MM.1S (cell line): ENCODE data around the gene TMEM225B.

Experiments
- DNase-seq: peaks from one replicate; pipeline ENCODE4 v3.0.0-alpha.2; 2015
- H2AFZ ChIP-seq: fragments of 300-600 bp; sonication (generic); 2 replicates; pipeline ENCODE4 v1.6.0; 2016; ENCODE audit warnings: antibody characterized with exemption, low read length
- H3F3A ChIP-seq: fragments of 300-600 bp; sonication (generic); 2 replicates; pipeline ENCODE4 v1.6.1; 2016; ENCODE audit warnings: mild to moderate bottlenecking, antibody characterized with exemption, low read length, moderate library complexity, mixed read lengths; ENCODE audit not compliant: insufficient read depth
- H3K27ac ChIP-seq: fragments of 300-600 bp; sonication (generic); 2 replicates; pipeline ENCODE4 v1.5.1; 2016; ENCODE audit warnings: mild to moderate bottlenecking, low read length
- H3K27me3 ChIP-seq: fragments of 300-600 bp; sonication (generic); replicated peaks from 2 replicates; pipeline ENCODE4 v1.6.0; 2016; ENCODE audit warnings: low read length; ENCODE audit not compliant: insufficient read depth
- H3K36me3 ChIP-seq: fragments of 300-600 bp; sonication (generic); replicated peaks from 2 replicates; pipeline ENCODE4 v1.6.1; 2016; ENCODE audit warnings: mild to moderate bottlenecking, low read length, mixed read lengths; ENCODE audit not compliant: insufficient read depth
- H3K4me1 ChIP-seq: fragments of 300-600 bp; sonication (generic); 2 replicates; pipeline ENCODE4 v1.6.1; 2016; ENCODE audit warnings: low read length, mixed read lengths
- H3K4me2 ChIP-seq: fragments of 300-600 bp; sonication (generic); 2 replicates; pipeline ENCODE4 v1.6.0; 2016; ENCODE audit warnings: low read depth, low read length
- H3K4me3 ChIP-seq: fragments of 300-600 bp; sonication (generic); 2 replicates; pipeline ENCODE4 v1.5.1; 2016; ENCODE audit warnings: low read length, mixed read lengths
- H3K79me2 ChIP-seq: fragments of 300-600 bp; sonication (generic); 2 replicates; pipeline ENCODE4 v1.6.1; 2016; ENCODE audit warnings: mixed run types, low read length, mixed read lengths
- H3K9ac ChIP-seq: fragments of 300-600 bp; sonication (generic); 2 replicates; pipeline ENCODE4 v1.6.1; 2016; ENCODE audit warnings: low read length, mixed read lengths
- H3K9me2 ChIP-seq: fragments of 300-600 bp; sonication (generic); replicated peaks from 2 replicates; pipeline ENCODE4 v1.6.1; 2016; ENCODE audit warnings: mild to moderate bottlenecking, low read length, mixed read lengths; ENCODE audit not compliant: insufficient read depth
- H3K9me3 ChIP-seq: fragments of 300-600 bp; sonication (generic); replicated peaks from 2 replicates; pipeline ENCODE4 v1.6.1; 2016; ENCODE audit warnings: mild to moderate bottlenecking, low read length, mixed read lengths; ENCODE audit not compliant: insufficient read depth
- H4K20me1 ChIP-seq: fragments of 300-600 bp; sonication (generic); 2 replicates; pipeline ENCODE4 v1.6.1; 2016; ENCODE audit warnings: mild to moderate bottlenecking, low read length, moderate library complexity, mixed read lengths; ENCODE audit not compliant: insufficient read depth
- CTCF ChIP-seq: fragments of 300-600 bp; sonication (generic); IDR thresholded peaks from 2 replicates; pipeline ENCODE4 v1.5.1; 2016; ENCODE audit warnings: antibody characterized with exemption, low read length, mixed read lengths
- EZH2 ChIP-seq: fragments of 300-600 bp; sonication (generic); optimal IDR thresholded peaks from 2 replicates; pipeline ENCODE3; 2017; ENCODE audit warnings: low read depth, mild to moderate bottlenecking, antibody characterized with exemption, low read length, mixed read lengths
- EZH2phosphoT487 ChIP-seq: fragments of 300-600 bp; sonication (generic); IDR thresholded peaks from 2 replicates; pipeline ENCODE4 v1.6.1; 2018; ENCODE audit warnings: antibody characterized with exemption, low read length

TMEM225B gene

GRCh38 chr7:99606531-99606930 lies 8.5 kb downstream of the TMEM225B start:
- H3K27me3 ChIP-seq, result no peaks in the 10 kb centered on the region
- no peaks in the 10 kb centered on the region for H3K79me2 ChIP-seq
- H3K4me2 ChIP-seq, result no peak overlapping the region
- no peak overlapping the region for H3K27ac ChIP-seq
- H3K4me3 ChIP-seq, result no peak overlapping the region
- no peak overlapping the region for H2AFZ ChIP-seq
- no peaks in the 10 kb centered on the region for H3K36me3 ChIP-seq
- H3K9me2 ChIP-seq, result no peaks in the 10 kb centered on the region
- no peak for DNase-seq
- H3K9me3 ChIP-seq, result no peaks in the 10 kb centered on the region
- H3K9ac ChIP-seq, result no peak overlapping the region
- no peaks in the 10 kb centered on the region for H3K4me1 ChIP-seq
- TF ChIP-seq CTCF, result no peak
- no peak for TF ChIP-seq EZH2phosphoT487
- TF ChIP-seq EZH2, result no peak
- H3F3A ChIP-seq, result no peaks in the 10 kb centered on the region
- no peaks in the 10 kb centered on the region for H4K20me1 ChIP-seq

DNA sequence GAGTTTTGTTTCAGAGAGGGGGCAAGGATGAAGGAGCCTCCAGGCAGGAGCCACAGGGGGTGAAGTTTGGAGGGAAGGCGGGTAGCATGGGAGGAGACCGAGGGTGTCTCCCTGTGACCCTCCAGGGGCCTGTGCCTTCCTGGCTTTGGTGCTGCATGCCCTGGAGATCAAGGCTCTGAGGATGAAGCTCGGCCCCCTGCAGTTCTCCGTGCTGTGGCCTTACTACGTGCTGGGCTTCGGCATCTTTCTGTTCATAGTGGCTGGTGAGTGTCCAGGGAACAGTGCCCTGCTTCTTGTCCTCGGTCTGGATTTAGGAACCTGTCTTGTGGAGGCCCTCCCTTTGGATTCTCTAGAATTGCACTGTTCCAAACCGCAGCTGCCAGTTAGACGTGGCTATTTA lies 9.5 kb downstream of the TMEM225B start:
- H3K79me2 ChIP-seq, result no peaks in the 10 kb centered on the region
- no peak overlapping the region for H3K4me3 ChIP-seq
- no peaks in the 10 kb centered on the region for H3K36me3 ChIP-seq
- no peaks in the 10 kb centered on the region for H3K9me2 ChIP-seq
- H2AFZ ChIP-seq, result no peak overlapping the region
- H4K20me1 ChIP-seq, result no peaks in the 10 kb centered on the region
- H3K27ac ChIP-seq, result no peak overlapping the region
- no peak for TF ChIP-seq CTCF
- TF ChIP-seq EZH2phosphoT487, result no peak
- no peak for TF ChIP-seq EZH2
- no peaks in the 10 kb centered on the region for H3K27me3 ChIP-seq
- H3K9ac ChIP-seq, result no peak overlapping the region
- no peak for DNase-seq
- H3K4me1 ChIP-seq, result no peaks in the 10 kb centered on the region
- no peaks in the 10 kb centered on the region for H3F3A ChIP-seq
- no peak overlapping the region for H3K4me2 ChIP-seq
- H3K9me3 ChIP-seq, result no peaks in the 10 kb centered on the region

- Histone ChIP-seq H3K4me3 (no peak overlapping the region), H3K36me3 (0 out of 2 replicates have a peak, but pooled peaks cover 3% of the 10 kb centered on the region), H3K27ac (no peak overlapping the region), H3K27me3 (no peaks in the 10 kb centered on the region), H3K4me1 (peaks cover 9% of the 10 kb centered on the region), H3F3A (no peaks in the 10 kb centered on the region), H3K79me2 (peaks cover 31% of the 10 kb centered on the region), H3K9me2 (no peaks in the 10 kb centered on the region), H3K4me2 (no peak overlapping the region), H4K20me1 (no peaks in the 10 kb centered on the region), H3K9ac (no peak overlapping the region), H3K9me3 (no peaks in the 10 kb centered on the region), H2AFZ (no peak overlapping the region)
- no peak for DNase-seq
- TF ChIP-seq CTCF, result no peak
- TF ChIP-seq EZH2phosphoT487, result no peak
- no peak for TF ChIP-seq EZH2
These were observed 16.4 kb downstream of the TMEM225B start for GRCh38 chr7:99614495-99614894.
